ENCODE data around the gene KRTAP5-1.

The KRTAP5-1 gene

DNA sequence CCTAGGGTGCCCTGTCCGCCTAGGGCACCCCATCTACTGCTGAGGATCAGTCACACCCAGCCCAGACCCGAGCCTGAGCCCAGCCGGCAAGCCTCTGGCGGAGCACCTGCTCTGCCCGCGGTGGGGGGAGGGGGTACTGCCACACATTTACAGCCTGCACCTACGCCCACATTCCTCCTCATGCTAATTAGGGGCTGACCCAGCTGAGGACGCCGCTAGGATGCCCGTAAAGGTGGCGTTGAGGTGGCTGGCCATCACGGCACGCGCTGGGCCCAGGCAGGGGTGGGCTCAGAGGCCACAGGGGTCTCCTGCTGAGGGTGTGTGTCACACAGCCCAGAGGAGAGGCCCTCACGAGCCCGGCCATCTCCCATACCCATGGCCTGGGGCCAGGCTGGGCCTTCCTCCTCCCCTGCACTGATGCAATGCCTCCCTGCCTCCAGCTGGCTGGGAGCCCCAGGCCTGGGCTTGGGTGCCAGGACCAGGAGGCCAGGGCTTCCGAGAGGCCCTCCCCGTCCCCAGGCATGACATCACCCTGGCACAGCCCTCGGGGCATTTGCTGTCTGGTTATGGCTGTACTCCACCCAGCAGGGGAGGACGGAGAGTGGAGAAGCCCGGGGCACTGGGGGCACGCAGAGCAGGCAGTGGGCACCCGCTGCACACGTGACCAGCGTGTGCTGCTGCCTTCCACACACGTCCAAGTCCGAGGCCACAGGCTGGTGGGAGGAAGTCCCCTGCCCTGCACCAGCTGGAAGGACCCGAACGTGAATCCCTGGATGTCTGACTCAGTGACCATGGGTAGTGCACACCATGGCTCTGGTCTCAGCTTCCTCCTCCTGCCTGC is 25.8 kb downstream of the KRTAP5-1 start:
- DNase-seq = peak; percentile 89

DNA sequence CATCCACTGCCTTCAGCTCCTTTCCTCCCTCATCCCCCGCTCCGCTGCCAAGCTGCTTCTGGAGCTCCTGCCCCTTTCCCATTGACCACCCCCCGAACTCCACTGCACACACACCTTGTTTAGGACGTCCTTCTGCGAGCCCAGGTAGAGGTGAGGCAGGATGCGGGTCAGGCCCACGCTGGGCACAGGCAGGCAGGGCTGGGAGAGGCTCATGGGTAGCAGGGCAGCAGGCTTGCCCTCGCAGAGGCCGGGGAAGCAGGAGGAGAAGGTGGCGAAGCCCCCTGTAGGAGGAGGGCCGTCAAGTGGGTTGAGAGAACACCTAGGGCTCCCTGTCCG is 26.3 kb downstream of the KRTAP5-1 start:
- no peak for DNase-seq

DNA sequence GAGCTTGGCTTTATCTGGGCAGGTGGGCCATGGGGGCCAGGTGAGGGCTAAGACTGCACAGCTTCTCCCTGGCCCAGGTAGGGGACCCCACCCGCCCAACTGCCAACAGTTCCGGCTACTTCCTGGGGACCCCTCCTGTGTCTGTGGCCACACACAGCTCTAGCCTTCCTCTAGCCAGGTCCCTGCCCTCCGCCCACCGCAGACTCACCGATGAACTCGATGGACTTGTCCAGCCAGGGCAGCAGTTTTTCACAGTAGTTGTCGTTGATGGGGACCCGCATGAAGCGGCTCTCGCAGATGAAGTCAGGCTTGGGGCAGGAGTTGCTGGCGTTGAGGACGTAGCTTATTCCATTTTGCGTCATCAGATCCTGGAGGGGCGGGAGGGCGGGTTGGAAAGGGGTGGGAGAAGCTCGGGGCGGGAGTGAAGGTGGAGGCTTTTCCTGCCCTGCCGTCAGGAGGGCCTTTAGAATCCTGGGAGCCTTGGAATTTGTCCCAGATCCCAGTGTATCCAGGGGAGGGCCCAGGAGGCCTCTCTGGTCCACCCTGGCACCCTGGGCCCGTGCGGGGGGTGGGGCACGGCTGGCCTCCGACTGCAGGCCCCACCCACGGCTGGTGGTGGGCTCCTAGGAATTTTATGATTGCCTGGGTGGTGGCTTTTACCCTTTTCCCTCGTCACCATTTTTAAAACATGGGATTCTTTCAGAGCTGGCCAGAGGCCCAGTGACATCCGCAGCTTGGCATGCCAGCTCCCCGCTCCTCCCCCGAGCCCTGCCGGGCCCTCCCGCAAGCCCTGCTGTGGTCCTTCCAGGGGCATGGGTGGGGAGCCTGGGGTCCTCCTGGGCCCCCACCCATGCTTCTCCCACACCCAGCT is 26.9 kb downstream of the KRTAP5-1 start:
- DNase-seq = peak; percentile 74

DNA sequence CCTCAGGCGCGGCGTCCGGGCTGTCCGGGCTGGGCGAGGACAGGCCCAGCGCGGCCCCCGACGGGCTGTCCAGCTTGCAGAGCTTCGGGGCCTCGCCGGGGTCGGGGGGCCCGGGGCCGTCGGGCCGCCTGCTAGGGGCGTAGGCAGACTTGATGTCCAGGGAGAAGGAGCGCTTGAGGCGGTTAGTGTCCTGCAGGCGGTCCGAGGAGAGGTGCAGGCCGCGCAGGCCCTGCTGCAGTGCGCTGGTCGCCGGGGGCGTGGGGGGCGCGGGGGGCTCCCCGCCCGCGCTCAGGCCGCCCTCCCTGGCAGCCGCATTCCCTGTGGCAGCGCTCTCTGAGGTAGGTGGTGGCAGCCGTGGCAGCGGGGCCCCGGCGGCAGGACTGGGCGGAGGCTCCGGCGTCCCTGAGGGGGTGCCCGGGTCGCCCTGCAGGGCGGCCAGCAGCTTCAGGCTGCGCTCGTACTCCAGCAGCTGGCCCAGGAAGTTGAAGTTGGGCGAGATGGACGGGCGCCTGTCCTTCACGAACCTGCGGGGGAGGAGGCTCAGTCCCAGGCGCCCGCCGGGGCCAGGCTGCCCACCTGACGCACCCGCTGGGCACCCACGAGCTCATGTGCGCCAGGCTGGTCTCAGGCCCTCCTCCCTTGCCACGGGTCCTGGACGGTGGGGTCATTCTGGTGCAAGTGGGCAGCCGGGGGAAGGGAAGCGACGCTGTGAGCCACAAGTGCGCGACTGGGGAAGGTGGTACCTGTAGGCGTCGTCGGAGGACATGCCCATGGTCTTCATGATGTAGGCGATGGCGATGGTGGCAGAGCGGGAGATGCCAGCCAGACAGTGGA is 27.8 kb downstream of the KRTAP5-1 start:
- DNase-seq = no peak

DNA sequence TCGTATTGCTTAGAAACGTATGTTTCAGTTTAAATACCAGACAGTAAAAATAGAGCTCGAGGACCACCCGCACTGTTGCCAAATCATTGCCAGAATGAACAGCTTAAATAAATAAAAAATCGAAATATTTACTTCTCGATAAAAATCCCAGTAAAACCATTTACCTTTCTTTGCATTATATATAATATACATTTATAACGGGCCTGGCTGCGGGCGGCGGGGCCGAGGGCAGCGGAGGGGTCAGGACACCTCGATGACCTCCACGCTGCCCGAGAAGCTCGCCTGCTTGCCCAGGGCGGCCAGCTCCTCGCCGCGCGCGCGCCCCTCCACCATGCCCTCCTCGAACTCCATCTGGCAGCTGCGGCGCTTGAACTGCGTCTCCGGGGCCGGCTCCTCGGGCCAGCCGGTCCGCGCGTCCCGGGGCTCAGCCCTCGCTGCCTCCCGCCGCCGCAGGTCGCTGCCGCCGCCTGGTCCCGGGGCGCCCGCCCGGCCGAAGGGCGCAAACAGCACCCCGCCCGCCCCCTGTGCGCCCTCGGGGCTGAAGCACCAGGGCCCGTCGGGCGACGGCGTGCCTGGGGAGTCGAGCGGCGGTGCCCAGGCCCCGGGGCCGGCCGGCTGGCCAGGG is 28.7 kb downstream of the KRTAP5-1 start:
- no peak for DNase-seq

DNA sequence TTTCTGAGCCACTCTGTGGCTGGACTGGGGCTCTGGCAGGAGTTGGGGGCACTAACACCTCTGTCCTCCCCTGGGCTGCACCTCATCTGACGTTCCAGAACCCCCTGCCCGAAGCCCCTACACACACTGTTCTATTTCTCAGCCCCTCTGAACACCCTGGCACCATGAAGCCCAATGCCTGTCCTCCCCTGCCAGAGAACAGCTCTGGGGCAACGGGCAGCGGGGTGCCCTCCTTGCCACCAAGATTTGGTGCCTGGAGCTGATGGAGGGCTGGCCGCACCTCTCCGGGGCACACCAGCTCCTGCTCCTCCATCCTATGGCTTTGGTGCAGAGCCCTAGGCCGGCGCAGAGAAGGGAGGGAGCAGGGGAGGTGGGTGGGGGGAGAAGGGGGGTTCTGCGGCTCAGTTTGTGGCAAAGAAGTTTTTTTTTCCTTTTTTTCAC is 29.4 kb downstream of the KRTAP5-1 start:
- DNase-seq = no peak

DNA sequence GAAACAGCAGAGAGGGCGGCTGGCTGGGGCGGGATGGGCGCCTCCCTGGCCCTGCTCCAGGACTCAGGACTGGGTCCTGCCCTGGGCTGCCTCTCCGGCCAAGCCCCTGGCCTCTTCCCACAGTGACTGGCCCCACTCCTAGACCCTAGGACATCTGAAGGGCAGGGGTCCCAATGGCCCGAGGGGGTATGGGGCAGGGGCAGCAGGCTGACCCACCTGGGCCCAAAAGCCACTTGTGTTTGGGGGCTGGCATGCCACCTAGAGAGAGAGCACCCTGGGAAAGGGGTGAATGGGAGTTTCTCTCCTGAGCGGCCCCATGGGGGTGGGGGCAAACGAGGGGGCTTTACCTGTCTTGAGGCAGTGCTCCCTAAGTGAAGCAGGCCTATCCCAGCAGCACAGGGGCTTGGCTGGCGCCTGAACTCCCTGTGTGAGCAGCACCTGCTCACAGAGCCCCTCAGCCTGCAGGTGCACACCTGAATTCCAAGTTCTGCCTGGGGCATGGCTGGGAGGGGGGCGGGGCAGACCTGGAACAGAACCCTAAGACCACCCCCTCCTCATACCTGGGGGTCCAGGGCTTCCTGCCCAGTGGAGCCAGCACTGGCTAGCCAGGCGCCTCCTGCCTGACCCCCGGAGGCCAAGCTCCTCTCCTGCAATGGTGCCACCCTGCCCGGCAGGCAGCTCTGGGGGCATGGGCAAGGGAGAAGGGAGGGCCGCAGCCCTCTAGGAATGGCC is 29.9 kb downstream of the KRTAP5-1 start:
- no peak for DNase-seq

DNA sequence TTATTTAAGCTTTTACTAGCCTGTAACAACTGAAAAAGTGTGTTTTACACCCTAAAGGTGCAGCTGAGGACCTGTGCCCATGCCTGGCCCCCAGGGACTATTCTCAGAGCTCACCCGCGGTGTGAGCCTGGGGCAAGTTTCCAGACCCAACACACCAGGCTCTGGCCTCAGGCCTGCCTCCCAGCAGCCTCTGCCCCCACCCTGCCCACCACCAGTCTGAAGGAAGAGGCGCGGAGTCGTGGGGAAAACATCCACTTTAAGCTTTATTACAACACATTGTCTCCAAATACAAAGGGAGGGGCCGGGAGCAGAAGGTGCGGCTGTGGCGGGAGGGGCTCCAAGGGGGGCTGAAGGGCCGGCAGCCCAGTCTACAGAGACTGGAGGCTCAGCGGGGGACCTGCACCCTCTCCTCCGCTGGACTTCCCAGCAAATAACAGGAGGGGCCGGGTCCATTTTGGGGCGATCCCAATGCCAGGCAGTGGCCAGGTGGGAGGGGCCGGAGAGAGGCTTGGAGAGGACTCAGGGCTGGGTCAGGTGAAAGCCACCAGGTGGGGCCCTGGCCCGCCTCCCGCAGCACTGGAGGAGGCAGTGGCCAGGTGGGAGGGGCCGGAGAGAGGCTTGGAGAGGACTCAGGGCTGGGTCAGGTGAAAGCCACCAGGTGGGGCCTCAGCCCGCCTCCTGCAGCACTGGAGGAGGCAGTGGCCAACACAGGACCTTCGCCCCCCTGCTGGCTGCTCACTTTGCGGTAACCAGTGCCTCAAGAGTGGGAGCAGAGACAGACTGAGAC is 31.1 kb downstream of the KRTAP5-1 start:
- no peak for DNase-seq

DNA sequence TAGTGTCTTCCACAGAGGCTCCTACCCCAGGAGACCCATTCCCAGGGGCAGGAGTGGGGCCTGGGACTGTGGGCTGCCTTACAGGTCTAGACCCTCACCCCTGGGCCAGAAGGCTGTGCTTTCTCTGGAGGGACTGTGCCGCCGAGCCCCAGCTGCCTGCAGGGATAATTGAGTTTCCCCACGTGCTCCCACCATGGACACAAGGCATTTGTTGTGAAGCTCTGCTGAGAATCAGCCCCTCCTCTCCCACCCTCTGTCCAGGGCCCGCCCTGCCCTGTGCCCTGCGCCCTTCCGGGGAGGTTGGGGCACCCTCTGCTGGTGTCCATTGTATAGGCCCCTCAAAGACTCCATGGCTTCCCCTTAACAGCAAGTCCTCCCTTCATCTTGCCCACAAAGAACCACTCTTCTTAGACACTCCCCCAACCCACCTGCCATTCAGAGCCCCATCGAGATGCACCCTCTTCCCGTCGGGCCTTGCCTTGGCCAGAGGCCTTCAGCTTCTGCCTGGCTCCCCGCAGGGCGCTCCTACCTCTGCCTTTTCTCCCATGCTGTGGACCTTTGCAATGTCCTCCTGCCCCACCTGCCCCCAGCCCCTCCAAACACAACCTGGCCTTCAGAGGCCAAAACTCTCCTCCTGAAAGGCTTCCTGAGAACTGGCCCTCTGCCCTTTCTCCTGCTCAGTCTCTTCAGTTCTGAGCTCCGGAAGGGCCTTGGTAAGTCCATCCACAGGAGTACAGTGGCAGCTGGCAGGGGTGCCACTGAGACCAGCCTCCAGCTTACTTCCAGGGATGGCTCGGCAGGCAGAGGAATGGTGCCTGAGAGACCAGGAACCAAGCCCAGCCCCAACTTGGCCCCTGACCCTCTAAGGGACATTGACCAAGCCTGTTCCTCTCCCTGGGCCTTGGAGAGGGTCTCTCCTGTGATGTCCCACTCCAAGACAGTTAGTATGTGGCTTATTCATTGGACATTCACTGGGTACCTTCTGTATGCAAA is 35.4 kb downstream of the KRTAP5-1 start:
- no peak for DNase-seq

DNA sequence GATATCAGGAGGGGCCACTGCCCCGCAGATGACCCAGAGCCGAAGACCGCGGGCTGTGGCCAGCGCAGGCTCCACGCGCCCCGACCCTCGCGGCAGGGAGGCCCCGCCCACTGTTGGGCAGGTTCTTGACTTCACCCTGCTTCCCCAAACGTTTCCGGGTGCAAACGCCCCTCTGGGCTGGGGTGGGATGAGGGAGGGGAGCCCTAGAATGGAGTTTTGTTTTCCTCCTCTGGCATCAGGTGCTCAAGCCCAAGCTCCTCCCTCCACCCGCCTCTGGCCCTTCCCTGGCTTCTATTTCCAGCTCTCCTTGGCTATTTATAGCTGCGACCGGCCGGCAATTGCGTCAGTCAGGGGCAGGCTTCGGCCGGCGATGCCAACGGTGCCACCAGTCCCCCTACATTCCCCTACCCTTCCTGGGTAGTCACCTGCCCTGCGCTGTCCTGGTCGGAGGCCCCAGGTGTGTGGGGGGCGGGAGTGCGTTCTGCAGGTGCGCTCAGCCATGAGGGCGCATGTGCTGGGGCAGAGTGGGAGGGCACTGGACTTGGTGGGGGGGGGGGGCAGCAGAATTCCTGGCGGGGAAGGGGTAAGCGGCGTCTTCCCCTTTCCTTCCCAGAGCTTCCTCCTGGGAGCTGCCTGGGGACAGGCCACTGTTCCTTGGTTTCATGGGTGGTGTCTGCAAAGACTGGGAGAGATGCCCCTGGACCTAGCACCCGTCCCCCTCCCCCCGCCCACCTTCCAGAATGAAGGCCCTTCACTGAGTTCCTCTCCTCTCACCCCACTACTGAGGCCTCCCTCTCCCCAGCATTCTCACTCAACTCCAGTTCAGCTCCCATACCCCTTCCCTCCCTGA is 36.6 kb downstream of the KRTAP5-1 start:
- peak; percentile 79 for DNase-seq

DNA sequence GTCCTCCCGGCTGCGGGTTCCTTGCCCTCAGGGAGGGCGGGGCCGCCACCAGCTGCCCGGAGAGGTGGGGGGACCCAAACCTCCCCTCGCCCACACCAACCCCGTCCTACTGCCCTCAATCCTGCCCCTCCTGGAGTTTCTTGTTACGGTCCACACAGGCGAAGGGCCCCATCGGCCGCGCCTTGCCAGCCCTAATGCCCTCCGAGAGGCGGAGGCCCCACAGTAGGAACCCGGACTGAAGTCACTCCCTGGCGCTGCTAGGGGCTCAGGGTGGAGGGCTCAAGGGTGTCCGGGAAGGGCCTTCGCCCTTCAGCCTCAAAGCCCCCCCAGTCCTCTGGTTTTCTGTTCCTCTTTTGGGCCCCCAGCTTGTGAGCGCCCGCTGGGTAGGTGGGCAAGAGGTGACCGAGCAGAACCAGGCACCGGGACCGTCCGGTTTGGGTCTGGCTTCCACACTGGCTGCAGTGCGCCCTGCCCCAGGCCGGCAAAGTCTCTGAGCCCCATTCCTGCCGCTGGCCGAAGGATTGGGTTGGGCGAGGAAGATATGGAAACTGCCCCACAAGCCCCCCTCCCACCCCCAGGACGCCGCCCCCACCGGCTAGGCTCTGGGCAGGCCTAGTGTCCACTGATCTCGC is 37.5 kb downstream of the KRTAP5-1 start:
- DNase-seq = no peak

DNA sequence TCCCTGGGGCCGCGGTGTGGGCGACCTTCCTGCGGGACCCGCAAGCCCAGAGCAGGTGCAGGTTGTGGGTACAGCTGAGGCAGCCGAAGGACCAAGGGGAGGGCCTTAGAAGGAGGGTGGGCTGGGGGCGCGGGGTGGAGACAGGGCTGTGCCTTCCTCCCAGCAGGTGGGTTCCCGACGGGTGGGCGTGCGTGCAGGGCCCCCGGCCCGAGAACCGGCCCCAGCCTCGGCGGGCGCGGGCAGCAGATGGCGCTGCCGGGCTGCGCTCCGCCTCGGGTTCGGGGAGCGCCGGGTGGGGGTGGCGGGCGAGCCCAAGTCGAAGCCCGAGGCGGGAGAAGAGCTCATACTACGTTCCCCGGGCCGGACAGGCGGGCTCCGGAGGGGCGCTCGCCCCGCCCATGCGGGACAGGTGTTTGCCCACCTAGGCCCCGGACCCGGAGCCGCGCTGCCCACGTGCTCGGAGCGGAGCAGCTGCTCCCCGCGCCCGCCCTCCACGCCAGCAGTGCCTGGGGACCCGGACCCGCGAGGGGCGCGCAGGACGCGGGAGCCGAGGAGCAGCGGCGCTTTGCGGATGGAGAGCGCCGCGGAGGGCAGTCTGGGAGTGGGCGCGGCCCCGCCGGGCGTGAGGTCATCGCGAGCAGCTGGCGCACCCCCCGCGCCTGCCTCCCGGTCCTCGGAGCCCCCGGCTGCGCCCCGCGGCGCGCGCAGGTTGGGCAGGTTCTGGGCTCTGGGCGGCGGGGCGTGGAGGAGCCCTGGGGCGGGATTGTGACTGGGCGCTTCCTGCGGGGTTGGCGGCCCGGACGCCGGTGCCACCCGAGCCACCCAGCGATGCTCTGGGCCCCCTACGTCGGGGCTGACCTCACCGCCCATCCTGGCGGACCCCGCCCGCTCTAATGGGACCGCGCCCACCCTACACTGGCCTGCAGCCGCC is 38.3 kb downstream of the KRTAP5-1 start:
- peak; percentile 59 for DNase-seq

DNA sequence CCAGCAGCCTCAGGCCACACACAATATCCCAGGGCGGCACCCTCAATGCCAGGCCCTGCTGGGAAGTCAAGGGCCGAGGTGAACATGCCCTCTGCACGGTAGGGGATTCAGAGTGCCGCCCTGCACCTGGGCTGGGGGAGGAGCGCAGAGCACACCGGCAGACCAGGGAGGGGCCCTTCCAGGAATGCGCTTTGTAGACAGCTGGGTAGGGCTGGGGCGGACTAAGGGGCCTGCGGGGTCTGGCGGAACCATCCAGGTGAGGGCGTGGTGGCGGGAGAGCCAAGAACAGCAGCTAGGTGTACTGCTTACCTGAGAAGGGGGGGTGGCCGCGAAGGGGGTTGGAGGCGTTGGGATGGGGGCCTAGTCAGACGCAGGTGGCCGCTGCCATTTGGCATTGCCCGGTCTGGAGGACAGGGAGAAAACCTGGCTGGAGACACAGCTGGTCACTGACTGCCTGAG is 39.0 kb downstream of the KRTAP5-1 start:
- DNase-seq = no peak

DNA sequence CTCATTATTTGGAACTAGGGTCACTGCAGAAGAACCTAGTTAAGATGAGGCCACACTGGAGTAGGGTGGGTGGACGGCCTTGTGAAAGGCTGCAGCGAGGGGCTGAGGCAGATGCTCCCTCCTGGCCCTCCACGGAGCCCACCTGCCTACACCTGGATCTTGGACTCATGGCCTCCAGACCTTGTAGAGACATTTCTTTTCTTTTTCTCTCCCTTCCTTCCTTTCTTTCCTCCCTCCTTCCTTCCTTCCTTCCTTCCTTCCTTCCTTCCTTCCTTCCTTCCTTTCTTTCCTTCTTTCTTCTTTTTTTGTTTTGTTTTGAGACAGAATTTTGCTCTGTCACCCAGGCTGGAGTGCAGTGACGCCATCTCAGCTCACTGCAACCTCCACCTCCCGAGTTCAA is 39.7 kb downstream of the KRTAP5-1 start:
- DNase-seq = no peak

DNA sequence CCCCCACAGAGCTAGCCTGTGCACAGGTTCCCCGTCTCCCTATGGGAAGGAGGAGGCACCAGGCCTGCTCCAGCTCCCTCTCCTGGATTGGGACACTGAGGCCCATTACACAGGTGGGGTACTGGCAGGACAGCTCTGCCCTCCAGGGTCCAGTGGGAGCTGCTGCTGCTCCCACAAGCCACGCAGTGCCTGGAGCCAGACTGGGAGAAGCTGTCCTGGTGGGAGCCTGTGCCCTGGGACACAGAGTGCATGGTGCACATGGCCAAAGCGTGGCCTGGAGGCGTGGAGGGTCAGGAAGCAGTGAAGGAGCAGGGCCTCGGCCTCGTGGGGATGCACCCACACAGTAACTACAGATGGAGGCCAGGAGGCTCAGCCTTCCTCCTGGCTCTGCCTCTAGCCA is 40.5 kb downstream of the KRTAP5-1 start:
- no peak for DNase-seq

DNA sequence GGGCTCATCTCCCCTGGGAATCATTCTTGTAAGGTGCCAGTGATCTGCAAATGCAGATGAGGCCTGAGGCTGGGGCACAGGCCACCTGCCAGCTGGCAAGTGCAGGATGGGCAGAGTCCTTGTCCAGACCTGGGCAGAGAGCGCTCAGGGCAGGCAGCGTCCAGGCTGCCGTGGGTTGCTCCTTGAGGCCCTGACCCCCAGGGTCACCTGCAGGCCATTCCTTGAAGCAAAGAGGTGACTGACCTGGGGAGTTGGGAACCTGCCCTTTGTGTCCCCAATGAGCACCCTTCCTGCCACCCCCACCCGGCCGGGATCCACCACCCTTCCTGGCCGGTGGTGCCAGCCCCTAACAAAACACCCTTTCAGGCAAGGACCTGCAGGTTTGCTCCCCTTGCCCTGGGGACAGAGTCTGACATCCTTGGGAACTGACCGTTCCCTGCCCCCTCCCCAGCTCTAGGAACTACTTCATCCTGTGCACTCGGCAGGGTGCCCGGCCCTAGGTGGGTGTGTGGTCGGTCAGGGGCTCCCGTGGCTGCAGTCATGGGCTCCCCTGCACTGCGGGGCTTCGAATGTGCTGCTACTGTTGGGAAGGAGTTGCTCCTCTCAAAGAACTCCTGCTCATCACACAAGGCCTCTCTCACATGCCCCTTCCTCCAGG is 41.3 kb downstream of the KRTAP5-1 start:
- DNase-seq = no peak

Measured in femur (tissue), 1 donor.